T-helper 2 cell treated with Interferon-gamma antibody and Interleukin-4, amounts not matched to agents 100 ng/mL and 5 ng/mL, for 36 hours (primary cell): ENCODE results near the gene TOX4. TPM values are rescaled to one million over a fixed set of nuclear protein-coding genes. Genes with fewer than 3 reads are reported as not detected.

Experiments used
- intact Hi-C: fragments of 100-400 bp; cut with micrococcal nuclease; formaldehyde crosslinking; loops from one replicate; pipeline ENCODE4 v1.15.1; 2023
- total RNA-seq: library from RNA; stranded (reverse); gene quantifications from 2 replicates; pipeline ENCODE4 v1.2.3, GENCODE V29; 2022

TOX4 gene
- total RNA-seq, 1 donor from 2014 or later: 73.3 TPM

- intact Hi-C loops: loop anchor here (1.0 kb wide), 1 partner anchor 58 kb away; no protein-coding TSS in a partner anchor
Measured at GRCh38 chr14:21498540-21499526, 21.8 kb downstream of the TOX4 start.

DNA sequence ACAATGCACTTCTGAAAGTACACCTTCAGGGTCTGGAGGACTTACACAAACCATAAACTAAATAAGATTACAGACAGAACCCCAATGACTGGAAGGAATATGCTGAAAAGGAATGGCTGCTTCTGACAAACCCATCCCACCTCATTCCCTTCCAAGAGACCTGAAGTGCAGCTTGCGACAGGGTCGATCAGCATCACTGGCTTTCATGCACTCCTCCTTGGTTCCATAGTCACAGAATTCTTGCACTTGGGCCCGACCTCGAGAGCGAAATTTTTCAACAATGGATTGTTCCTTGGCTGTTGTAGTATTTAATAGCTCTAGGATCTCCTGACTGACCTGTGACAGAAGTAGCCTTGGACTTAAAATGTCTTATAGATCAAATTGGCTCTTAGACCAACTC is 24.6 kb downstream of the TOX4 start:
- intact Hi-C loops: no loop called here

DNA sequence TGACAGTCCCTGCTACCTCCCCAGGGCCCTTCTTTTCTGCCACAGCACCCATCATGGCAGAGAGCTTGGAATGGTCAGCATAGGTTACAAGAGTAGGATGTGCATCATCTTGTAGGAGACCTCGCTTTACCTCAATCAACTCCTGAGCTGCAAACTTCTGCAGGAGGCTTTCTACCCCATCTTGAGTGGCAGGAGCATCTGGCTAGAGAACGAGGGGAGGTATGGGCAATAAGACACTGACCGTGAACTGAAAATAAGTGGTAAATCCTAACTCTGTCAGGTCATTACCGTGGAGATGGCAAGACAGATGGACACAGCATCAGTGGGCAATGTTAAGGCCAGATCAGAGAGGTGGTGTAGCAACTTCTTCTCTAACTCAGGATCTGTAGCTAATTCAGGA is 26.4 kb downstream of the TOX4 start:
- intact Hi-C loops: no loop called here

GRCh38 chr14:21505012-21505553 is 28.1 kb downstream of the TOX4 start:
- intact Hi-C loops: no loop called here

DNA sequence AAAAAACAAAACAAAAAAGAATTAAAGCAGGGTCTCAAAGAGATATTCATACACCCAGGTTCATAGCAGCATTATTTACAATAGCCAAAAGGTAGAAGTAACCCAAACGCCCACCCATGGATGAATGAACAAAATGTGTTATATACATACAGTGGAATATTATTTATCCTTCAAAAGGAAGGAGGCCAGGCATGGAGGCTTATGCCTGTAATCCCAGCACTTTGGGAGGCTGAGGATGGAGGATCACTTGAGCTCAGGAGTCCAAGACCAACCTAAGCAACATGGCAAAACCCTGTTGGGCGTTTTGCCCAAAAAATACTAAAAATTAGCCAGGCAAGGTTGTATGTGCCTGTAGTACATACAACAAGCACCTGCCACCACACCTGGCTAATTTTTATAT is 29.6 kb downstream of the TOX4 start:
- intact Hi-C loops: no loop called here

- intact Hi-C loops: loop anchor here (2.0 kb wide), 1 partner anchor 125 kb away; the partner anchor contains the start of gene SUPT16H
Measured at GRCh38 chr14:21509432-21510143, 32.6 kb downstream of the TOX4 start.

GRCh38 chr14:21510735-21511657 is 34.0 kb downstream of the TOX4 start, which contains the start of gene METTL3:
TSS of gene METTL3 (minus strand) at chr14:21511340. CDS start at chr14:21511223, 117 bp downstream.
- intact Hi-C loops: loop anchor here (1.0 to 2.0 kb wide), 6 partner anchors 34 to 242 kb away; partner anchors contain the start of genes CHD8, HNRNPC, SUPT16H and TOX4

DNA sequence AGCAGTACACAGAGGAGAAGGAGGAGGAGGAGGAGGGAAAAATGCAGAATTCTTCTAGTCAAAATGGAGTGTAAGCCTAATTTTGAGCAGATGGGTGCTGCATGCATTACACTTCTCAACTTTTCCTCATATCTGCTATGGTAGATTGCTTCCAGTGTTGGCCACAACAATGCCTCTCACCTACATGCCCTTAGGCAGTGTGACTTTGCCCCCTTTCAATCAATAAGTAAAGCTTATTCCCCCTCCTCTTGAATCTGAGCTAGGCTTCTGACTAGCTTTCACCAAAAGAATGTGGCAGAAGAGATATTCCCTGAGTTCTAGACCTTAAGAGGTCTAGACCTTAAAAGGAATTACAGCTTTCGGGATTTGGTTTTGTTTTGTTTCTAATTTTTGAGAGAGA is 37.3 kb downstream of the TOX4 start:
- intact Hi-C loops: no loop called here

DNA sequence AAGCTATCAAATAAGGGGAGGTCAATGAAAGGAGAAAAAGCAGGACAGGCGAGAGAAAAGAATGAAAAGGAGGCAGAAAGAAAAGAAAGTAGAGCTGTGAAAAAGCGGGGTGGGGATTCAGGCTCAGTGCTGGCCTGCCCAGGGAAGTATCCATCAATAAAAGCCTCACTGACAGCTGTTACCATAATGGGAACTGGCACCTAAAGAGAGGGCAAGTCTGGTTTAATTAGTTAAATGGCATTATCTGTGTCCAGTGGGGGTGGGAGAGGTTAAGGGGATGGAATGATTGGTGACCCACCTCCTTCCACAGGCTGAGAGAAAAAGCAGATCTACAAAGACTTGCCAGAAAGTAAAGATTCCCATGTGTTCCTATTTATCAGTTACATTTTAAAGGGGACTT is 41.7 kb downstream of the TOX4 start:
- intact Hi-C loops: no loop called here

GRCh38 chr14:21520767-21521166 is 43.8 kb downstream of the TOX4 start:
- intact Hi-C loops: no loop called here

DNA sequence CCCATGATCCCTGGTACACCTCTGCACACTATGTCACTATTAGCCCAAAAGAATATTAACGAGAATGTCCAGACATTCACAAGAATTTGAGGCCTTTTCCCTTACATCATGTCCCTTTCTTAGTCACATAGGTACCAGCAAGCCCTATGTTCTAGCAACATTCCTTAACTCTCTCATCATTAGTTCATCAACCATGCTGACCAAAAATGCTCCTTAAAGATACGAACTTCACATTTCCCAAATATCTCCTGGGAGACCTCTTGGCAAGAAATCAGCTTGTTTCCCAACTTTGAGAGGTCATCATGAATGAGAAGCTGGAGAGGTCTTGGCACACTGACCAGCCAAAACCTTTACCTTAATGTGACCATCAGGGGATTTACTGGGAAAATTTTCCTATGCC is 44.5 kb downstream of the TOX4 start:
- intact Hi-C loops: no loop called here

GRCh38 chr14:21523203-21523602 is 46.2 kb downstream of the TOX4 start:
- intact Hi-C loops: no loop called here

DNA sequence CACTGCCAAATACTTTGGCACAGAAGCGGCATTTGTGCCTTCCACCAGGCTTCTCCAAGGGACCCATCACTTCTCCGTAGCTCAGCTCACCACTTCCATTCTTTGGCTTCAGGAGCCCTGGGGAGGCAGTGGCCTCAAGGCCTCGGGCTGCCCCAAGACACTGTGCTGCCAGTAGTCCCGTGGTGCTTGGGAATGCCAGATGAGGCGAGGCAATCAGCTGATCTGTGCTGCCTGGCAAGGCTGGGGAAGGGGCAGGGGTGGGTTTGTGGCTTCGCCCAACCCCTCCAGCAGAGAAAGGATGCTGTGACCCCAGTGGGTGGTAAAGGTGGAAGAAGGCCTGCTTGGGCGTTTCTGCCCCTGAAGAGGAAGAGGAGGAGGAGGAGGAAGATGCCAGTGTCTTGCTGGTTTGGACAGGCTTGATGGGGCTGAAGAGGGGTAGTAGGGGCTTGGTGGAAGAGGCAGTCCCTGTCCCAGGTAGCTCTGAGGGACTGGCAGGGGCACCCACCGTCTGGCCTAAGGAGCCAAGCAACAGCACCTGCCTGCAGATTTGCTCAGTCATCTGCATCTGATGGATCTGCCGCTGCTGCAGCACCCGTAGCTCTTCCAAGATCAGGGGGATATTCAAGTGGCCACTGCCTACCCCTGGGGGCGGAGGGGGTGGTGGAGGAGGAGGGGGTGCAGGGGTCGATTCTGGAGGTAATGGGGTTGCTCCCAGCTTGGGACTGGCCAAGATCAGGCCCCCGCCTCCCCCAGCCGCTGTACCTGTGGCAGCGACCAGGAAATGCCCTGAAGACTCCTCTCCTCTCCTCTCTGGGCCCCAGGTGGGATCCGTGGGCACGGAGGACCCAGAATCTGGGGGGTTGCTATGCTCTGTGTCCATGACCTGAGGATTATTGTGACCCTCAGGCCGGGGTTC is 47.8 kb downstream of the TOX4 start:
- intact Hi-C loops: no loop called here

GRCh38 chr14:21525571-21525961 is 48.6 kb downstream of the TOX4 start:
- intact Hi-C loops: no loop called here

DNA sequence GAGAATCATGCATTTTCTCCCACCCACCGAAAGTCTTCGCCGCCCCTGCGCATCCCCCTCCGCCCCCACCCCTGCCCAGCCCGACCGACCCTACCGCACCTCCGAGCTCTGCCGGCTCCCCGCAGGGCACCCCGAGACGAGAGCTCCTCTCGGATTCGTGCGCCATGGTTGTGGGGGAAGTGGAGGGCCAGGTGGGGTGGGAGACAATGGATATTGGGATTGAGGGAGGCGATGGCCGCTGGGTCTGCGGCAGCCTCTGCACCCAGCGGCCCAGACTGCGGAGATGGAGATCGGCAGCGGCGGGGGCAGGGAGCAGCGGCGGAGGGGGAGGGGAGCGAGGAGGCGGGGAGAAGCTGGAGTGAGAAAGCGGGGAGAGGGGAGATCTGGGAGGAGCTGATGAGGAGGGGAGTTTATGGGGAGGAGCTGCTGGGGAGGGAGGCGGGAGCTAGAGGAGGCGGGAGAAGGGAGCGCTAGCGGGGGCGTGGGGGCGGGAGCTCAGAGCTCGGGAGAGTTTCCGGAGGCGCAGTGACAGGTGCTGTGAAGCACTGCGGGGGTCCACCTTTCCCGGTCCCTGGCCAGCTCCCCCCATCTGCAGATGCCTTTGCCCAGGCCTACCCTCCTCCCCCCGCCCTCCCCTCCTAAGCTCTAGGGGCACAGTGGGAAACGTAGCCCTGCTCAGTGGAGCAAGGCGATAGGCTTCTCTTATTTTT is 49.1 kb downstream of the TOX4 start, which contains the start of gene SALL2:
Gene SALL2, minus strand, starts transcription at position 385 of the 710 bp plus-strand sequence. Its CDS starts 219 bp downstream, at position 166.
- intact Hi-C loops: no loop called here

DNA sequence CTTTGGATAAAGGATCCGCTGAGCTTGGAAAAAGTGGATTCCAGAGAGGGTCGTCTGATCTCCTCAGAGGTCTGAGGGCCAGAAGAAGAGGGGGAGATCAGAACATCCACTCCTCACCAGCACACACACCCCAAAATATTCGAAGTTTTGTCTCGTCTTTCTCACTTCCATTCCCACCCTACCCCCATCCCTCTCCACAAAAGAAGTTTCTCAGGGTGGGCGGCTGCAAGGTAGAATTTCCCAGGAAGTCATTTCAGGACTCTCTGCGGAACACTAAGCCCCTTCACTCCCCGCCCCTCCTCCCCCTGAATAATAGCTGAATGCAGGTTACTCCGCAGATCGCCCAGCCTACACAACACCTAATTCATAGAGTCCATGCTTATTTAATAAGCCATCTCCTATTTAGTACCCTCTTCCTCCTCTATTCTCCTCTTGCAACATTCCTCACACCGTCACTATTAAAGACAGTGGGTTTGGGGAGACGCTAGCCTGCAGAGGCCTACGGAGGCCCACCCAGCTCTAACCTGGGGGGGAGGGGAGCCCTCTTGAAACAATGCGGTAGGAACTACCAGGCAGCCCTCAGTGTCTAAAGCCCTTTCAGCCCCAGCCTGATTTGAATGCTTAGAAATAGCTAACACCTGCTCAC is 49.8 kb downstream of the TOX4 start:
- intact Hi-C loops: no loop called here

DNA sequence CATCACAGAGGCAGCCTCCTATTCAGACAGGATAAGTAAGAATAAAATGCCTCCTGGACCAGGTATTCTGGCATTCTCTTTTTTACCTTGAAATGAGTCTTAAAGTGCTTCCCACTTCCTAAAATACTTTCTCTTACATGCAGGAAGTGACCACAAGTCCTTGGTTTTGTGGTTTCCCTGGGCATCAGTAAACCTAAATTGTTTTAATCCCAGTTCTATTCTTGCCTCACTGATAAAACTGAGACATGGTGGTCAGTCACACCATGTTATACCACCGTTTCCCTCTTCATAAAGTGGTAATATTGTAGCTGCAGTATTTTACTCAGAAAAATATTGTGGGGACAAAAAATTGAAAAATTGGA is 50.3 kb downstream of the TOX4 start:
- intact Hi-C loops: no loop called here
